Endometrial microvascular endothelial cells (primary cell): ENCODE results near the gene SCD5. TPM values are rescaled to one million over a fixed set of nuclear protein-coding genes. Genes with fewer than 3 reads are reported as not detected.

Experiments
- in situ Hi-C: cut with HindIII; loops from 2 replicates; pipeline ENCODE4 v1.10.0; 2017; ENCODE audit warnings: low sequenced_read_pairs, low pct_unique_long_range_greater_than_20kb; ENCODE audit errors: inconsistent ontology term
- total RNA-seq: library from RNA; depleted of rRNA; stranded (reverse); fragments of >200 nt; gene quantifications from one replicate; pipeline ENCODE4 v1.2.3, GENCODE V29; 2015; ENCODE audit errors: inconsistent ontology term

Gene SCD5
- total RNA-seq, 1 donor from 2014 or later: 30.7 TPM

GRCh38 chr4:82746705-82747574 lies 51.7 kb downstream of the SCD5 start:
- in situ Hi-C loops: no loop called here

GRCh38 chr4:82745173-82745842 lies 53.3 kb downstream of the SCD5 start:
- in situ Hi-C loops: no loop called here

- in situ Hi-C loops: no loop called here
Observed at GRCh38 chr4:82744284-82744968, 54.2 kb downstream of the SCD5 start.

- in situ Hi-C loops: no loop called here
Observed at GRCh38 chr4:82741188-82741587, 57.4 kb downstream of the SCD5 start.

GRCh38 chr4:82739287-82740190 lies 59.1 kb downstream of the SCD5 start:
- in situ Hi-C loops: no loop called here

GRCh38 chr4:82737354-82737753 lies 61.2 kb downstream of the SCD5 start:
- in situ Hi-C loops: no loop called here

- in situ Hi-C loops: no loop called here
Observed at GRCh38 chr4:82733636-82734035, 65.0 kb downstream of the SCD5 start.

- in situ Hi-C loops: no loop called here
Observed at GRCh38 chr4:82728301-82728700, 70.3 kb downstream of the SCD5 start.

- in situ Hi-C loops: no loop called here
Observed at GRCh38 chr4:82726596-82726995, 72.0 kb downstream of the SCD5 start.

- in situ Hi-C loops: no loop called here
Observed at GRCh38 chr4:82721819-82722423, 76.7 kb downstream of the SCD5 start.

GRCh38 chr4:82718162-82718940 lies 80.2 kb downstream of the SCD5 start:
- in situ Hi-C loops: no loop called here

GRCh38 chr4:82715731-82716617 lies 82.6 kb downstream of the SCD5 start:
- in situ Hi-C loops: no loop called here

- in situ Hi-C loops: no loop called here
Observed at GRCh38 chr4:82713856-82714255, 84.7 kb downstream of the SCD5 start.

GRCh38 chr4:82712561-82712960 lies 86.0 kb downstream of the SCD5 start:
- in situ Hi-C loops: no loop called here

GRCh38 chr4:82711158-82711785 lies 87.3 kb downstream of the SCD5 start:
- in situ Hi-C loops: no loop called here

- in situ Hi-C loops: no loop called here
Observed at GRCh38 chr4:82710197-82710929, 88.2 kb downstream of the SCD5 start.
